ENCODE data around the gene ARIH2.

DNA sequence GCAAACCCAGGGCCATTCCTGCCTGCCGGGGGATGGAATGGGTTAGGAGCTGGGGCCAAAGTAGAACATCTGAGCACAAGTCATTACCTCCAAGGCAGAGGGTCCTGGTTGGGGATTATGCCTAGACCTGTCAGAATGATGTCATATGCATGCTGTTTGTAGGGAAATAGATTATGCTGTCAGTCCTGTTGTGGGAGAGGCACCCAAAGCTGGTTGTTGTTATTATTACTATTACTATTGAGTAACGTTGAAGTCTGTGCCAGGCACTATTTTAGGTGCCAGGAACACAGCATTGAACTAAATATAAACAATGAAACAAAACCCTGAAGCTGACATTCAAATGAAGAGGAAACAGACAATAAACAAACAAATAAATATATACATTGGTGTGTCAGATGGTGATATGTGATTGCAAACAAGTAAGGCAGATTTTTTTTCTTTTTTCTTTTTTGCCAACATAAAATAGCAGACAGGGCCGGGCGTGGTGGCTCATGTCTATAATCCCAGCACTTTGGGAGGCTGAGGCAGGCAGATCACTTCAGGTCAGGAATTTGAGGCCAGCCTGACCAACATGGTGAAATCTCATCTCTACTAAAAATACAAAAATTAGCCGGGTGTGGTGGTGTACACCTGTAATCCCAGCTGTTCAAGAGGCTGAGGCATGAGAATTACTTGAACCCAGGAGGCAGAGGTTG, 73.4 kb downstream of the ARIH2 start:
- no peak for TF ChIP-seq GATA3 (IDR thresholded peaks at IDR 0.05; ENCODE audit: low read depth, low read length)
- no peak for TF ChIP-seq GATA2 (IDR thresholded peaks at IDR 0.05; ENCODE audit: low read depth, low read length)
